HFF-Myc (cell line): ENCODE results near the gene STON2.

ENCODE experiments used
- DNase-seq: peaks from one replicate; pipeline ENCODE4 v3.0.0-alpha.2; 2011; ENCODE audit warnings: low read depth; ENCODE audit errors: extremely low read depth
- H3K4me3 ChIP-seq: replicated peaks from 2 replicates; pipeline ENCODE4 v1.5.1; 2011; ENCODE audit warnings: low read depth, mild to moderate bottlenecking, control low read depth, low read length
- TF ChIP-seq, protein P1 (sequence below): IDR thresholded peaks from 2 replicates; pipeline ENCODE4 v1.5.1; 2012; ENCODE audit warnings: mild to moderate bottlenecking, low read depth, low read length, control low read depth; ENCODE audit errors: missing control alignments

Gene STON2

DNA sequence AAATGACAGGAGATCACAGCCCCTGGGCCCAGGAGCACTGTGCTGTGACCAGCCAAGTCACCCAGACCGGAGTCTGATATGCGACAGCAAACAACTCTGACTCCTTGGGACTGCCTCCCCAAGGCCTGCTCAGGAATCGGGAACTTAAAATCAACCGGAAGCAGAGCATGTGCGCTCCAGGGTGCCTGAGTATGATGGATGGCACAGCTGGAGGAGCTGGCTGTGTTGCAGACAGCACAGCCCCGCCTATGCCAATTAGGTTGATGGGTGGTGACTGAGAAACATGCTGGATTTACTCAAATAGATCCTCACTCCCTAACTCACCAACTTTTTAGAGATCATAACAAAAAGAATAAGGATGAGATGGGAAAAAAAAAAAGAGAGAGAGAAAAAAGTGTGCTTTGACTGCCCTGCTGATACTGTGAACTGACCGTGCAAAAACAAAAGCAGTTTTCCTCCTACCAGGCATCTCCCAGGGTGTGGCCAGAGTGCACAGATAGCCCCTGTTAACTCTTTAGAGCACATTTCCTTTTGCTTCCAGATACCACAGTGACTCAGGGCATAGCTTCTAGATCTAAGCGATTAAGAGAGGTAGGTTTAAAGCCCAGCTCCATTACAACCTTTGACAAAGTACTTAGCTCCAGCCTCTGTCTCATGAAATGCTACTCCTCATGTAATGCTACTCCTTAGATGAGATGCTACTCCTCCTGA is 27.4 kb upstream of the STON2 start:
- DNase-seq: no peak
- no peak overlapping the region for H3K4me3 ChIP-seq
- TF ChIP-seq, protein P1, sequence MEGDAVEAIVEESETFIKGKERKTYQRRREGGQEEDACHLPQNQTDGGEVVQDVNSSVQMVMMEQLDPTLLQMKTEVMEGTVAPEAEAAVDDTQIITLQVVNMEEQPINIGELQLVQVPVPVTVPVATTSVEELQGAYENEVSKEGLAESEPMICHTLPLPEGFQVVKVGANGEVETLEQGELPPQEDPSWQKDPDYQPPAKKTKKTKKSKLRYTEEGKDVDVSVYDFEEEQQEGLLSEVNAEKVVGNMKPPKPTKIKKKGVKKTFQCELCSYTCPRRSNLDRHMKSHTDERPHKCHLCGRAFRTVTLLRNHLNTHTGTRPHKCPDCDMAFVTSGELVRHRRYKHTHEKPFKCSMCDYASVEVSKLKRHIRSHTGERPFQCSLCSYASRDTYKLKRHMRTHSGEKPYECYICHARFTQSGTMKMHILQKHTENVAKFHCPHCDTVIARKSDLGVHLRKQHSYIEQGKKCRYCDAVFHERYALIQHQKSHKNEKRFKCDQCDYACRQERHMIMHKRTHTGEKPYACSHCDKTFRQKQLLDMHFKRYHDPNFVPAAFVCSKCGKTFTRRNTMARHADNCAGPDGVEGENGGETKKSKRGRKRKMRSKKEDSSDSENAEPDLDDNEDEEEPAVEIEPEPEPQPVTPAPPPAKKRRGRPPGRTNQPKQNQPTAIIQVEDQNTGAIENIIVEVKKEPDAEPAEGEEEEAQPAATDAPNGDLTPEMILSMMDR: no peak

DNA sequence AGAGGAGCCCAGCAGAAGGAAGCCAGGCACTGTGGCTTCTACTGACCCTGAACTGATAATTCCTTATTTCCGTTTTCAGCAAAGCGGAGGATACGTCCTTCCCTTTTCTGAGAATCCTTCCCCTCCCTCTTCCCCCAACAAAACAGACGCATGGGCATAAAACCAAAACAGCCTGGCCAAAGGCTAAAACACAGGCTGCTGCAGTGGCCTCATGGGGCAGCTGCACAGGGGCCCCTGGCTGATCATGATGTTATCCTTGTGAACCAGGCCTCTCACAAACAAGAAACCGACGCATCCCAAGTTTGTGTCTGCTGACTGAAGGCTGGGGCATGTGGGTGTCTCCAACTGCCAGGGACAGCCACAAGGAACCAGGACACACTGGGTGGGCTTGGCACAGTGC is 23.4 kb upstream of the STON2 start:
- TF ChIP-seq, protein P1: no peak
- DNase-seq: no peak
- no peak overlapping the region for H3K4me3 ChIP-seq

DNA sequence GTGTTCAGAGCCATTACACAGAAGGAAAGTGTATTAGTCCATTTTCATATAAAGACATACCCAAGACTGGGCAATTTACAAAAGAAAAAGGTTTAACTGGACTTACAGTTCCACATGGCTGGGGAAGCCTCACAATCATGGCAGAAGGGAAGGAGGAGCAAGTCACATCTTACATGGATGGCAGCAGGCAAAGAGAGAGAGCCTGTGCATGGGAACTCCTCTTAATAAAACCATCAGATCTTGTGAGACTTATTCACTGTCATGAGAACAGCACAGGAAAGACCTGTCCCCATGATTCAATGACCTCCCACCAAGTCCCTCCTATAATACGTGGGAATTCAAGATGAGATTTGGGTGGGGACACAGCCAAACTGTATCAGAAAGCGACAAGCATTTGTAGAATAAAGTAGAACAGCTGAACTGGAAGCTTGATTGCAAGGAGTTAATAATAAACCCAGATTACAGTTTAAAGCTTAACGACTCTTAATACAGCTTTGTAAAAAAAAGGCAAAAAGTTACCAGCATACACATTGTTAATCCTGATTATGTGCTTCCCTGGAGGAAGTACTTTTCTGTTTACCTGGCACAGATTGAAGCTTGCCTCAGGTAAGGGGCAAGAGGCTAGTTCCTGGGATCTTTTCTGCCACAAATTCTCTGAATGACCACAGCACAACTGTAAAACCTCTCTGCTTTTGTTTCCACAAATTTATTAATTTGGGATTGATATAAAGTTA is 18.1 kb upstream of the STON2 start:
- TF ChIP-seq, protein P1: no peak
- no peak overlapping the region for H3K4me3 ChIP-seq
- DNase-seq: no peak

DNA sequence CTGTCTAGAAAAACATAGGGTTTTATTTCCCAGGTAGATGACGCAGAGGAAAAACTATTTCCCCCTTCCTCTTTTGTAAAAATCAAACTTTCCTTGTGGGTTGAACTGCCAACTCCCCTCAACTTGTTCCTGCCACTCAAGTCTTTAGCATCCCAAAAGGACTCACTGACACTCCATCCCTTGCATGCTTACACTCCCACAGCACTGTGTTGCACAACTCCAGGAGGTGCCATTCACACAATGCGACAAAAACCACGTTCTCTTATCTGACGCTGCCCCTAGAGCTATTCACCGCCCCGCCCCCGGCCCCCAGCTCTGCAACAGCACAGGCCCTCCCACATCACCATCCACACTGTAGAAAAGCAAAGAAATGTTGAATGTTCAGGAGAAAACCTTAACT is 16.9 kb upstream of the STON2 start:
- no peak overlapping the region for H3K4me3 ChIP-seq
- TF ChIP-seq, protein P1: no peak
- no peak for DNase-seq

DNA sequence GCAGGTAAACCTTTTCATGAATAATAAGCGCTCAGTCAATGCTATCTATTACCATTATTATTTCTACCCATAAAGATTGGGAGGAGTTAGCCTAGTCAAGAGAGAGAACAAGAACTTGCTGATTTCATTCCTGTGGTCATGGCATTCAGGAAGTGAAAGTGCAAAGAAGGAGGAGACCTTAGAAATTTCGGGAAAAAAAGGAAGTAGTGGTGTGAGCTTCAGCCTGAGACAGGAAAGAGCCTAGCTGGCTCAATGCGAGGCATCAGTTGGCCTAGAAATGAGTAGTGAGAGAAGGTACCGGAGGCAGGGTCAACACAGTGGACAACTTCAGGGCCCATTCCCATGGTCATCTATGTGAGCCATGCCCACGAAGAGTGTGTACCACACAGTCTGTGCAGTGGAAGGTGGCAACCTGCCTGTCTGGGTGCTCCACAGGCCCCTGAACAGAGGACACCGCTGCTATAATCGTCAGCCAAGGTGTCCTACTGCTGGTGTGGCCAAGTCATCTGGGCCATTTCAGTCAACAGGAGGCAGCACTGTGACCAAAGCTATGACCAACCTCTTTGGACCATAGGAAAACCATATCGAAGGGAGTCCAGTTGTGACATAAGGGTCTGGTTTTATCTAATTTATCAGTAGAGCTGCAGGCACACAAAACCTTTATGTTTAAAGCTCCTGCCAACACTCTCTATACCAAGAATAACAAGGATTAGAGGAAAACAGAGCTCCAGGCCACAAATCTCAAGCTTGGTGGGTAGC is 16.2 kb upstream of the STON2 start:
- H3K4me3 ChIP-seq: no peak overlapping the region
- TF ChIP-seq, protein P1: no peak
- DNase-seq: no peak

DNA sequence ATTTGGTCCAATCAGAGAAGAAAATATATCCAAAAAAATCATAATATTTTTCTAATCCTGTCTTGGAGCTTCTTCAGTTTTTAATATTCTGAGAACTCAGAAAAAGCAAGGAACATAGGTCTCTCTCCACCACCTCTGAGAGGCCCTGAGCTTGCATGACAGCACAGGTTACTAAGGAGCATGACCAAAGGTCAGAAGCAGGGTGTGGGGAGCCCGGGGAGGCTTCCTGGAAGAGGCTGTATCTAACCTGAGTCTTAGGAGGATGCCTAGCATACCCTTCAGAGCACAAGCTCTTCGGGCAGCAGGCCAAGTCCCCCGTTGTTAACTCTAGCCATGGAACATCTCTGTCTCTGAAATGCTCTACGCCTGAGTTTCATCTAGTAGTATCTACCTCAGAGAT is 15.7 kb upstream of the STON2 start:
- H3K4me3 ChIP-seq: no peak overlapping the region
- DNase-seq: no peak
- TF ChIP-seq, protein P1: no peak
